B cell (primary cell): Measurements from ENCODE around the gene MEA1.

Experiments
- CTCF ChIP-seq: fragments of 200-600 bp; IDR thresholded peaks from one replicate; pipeline ENCODE4 v1.8.0; 2022; ENCODE audit warnings: antibody characterized with exemption, mild to moderate bottlenecking
- EZH2 ChIP-seq: IDR thresholded peaks from 2 replicates; pipeline ENCODE4 v1.6.1; 2012; ENCODE audit warnings: borderline replicate concordance, low read depth, mild to moderate bottlenecking, moderate library complexity, low read length; ENCODE audit not compliant: insufficient read depth, poor library complexity, severe bottlenecking

GRCh38 chr6:43007126-43007525 lies 6.6 kb downstream of the MEA1 start:
- TF ChIP-seq EZH2 (no peak), CTCF (no peak)
